ENCODE results near the gene CZIB. TPM values are rescaled to one million over a fixed set of nuclear protein-coding genes. Genes with fewer than 3 reads are reported as not detected.

Gene CZIB
- total RNA-seq (66.0 TPM), polyA plus RNA-seq (115 TPM)

DNA sequence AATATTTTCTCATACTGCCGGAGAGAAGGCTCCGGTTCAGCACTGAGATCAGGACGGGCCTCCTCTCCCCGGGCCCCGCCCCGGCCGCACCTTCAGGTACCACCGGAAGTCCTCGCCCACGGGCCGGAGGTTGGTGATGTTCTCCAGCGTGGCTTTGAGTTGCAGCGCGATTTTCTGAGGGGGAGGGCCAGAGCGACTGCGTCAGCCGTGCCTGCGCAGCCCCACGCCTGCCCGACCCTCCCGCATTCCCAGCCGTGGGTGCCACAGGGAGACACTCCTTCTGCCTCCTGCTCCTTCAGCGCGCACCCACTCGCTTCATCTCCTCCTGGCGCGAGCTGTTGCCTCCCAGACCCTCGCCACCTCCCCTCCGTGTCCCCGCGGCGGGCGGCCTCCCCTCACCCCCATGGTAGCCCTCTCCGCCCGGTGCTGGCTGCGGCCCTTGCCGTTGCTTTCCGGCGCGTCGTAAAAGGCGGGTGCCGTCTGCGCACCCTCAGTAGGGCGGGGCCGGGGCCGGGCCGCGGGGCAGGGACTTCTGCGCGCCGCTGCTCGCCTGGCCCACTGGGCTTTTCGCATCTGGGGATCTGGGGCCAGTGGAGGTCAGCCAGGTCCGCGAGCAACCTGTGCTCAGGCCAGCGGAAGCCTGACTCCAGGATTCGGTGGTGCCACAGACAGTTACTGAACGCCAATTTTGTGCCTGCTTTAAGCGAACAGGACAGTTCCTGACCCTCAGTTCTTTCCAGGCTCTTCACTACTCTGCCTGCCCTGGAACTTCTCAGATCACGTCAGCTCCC is at the start of gene CZIB:
TSS of gene CZIB (minus strand) at position 464 of the 791 bp plus-strand sequence. CDS start at position 405, 59 bp downstream.
- H3K4me1 ChIP-seq (ENCODE audit: insufficient read depth), result no peaks in the 10 kb centered on the region
- H3K4me3 ChIP-seq (ENCODE audit: low read depth, low read length), result peak within 1 kb of the TSS; percentile 64
- H3K36me3 ChIP-seq (ENCODE audit: insufficient read depth), result no peaks in the 10 kb centered on the region
- under 1% methylated on average over 61 of the region's 61 CpGs for WGBS
- H3K27ac ChIP-seq (ENCODE audit: low read depth), result peak within 1 kb of the TSS; percentile 95
- DNase-seq (ENCODE audit: extremely low spot score), result peak; percentile 81

- Histone ChIP-seq H3K27ac (ENCODE audit: low read depth) (no peak overlapping the region), H3K36me3 (ENCODE audit: insufficient read depth) (no peaks in the 10 kb centered on the region), H3K4me3 (ENCODE audit: low read depth, low read length) (no peak overlapping the region), H3K4me1 (ENCODE audit: insufficient read depth) (no peaks in the 10 kb centered on the region)
- DNase-seq (ENCODE audit: extremely low spot score), result no peak
- 83% methylated on average over 1 of the region's 1 CpG for WGBS
Observed at GRCh38 chr1:53270107-53270506, 49.7 kb upstream of the CZIB start.

DNA sequence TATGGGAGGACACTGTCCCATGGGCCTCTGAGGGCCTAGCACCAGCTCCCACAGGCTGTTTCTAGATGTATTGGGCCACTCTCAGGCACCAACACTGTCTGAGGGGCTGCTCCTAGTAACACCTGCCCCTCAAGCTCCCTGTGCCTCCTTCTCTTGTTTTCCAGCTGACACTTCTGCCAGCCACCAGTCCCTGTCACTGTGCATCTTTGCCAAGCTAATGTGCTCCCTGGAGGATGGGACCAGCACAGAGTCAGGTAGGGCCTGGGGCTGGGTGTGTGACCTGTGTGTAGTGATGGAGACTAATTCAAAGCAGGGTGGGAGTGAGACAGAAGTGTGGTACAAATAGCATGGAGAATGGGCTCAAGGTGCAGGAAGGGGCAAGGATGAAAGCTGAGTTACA is 47.3 kb upstream of the CZIB start:
- Histone ChIP-seq H3K27ac (ENCODE audit: low read depth) (no peak overlapping the region), H3K4me1 (ENCODE audit: insufficient read depth) (no peaks in the 10 kb centered on the region), H3K4me3 (ENCODE audit: low read depth, low read length) (no peak overlapping the region), H3K36me3 (ENCODE audit: insufficient read depth) (no peaks in the 10 kb centered on the region)
- DNase-seq (ENCODE audit: extremely low spot score), result no peak

- H3K36me3 ChIP-seq (ENCODE audit: insufficient read depth), result no peaks in the 10 kb centered on the region
- H3K27ac ChIP-seq (ENCODE audit: low read depth), result no peak overlapping the region
- DNase-seq (ENCODE audit: extremely low spot score), result no peak
- no peak overlapping the region for H3K4me3 ChIP-seq (ENCODE audit: low read depth, low read length)
- no peaks in the 10 kb centered on the region for H3K4me1 ChIP-seq (ENCODE audit: insufficient read depth)
Observed at GRCh38 chr1:53266038-53266437, 45.6 kb upstream of the CZIB start.

- WGBS, result 96% methylated on average over 4 of the region's 4 CpGs
Observed at GRCh38 chr1:53265581-53265980, 45.1 kb upstream of the CZIB start.

DNA sequence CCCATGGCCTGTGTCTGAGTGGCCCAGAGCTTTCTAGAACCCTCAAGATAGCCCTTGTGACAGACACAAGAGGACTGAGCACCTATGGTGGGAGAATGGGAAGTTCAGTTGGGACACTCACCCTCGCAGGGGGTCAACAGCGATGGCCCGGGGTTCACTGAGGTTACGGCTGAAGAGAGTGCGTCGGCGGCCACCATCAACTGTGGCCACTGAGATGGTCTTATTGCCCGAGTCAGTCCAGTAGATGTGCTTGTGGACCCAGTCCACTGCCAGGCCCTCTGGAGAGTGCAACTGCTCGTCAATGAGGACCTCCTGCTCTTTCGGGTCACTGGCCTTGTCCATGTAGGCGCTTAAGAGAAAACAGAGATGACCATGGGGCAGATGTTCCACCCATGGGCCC is 43.6 kb upstream of the CZIB start:
- Histone ChIP-seq H3K4me3 (ENCODE audit: low read depth, low read length) (no peak overlapping the region), H3K4me1 (ENCODE audit: insufficient read depth) (no peaks in the 10 kb centered on the region), H3K27ac (ENCODE audit: low read depth) (no peak overlapping the region), H3K36me3 (ENCODE audit: insufficient read depth) (no peaks in the 10 kb centered on the region)
- 97% methylated on average over 11 of the region's 11 CpGs for WGBS
- DNase-seq (ENCODE audit: extremely low spot score), result no peak

More at GRCh38 chr1:53265581-53265980, 45.1 kb upstream of the CZIB start:
- Histone ChIP-seq H3K4me1 (ENCODE audit: insufficient read depth) (no peaks in the 10 kb centered on the region), H3K36me3 (ENCODE audit: insufficient read depth) (no peaks in the 10 kb centered on the region), H3K27ac (ENCODE audit: low read depth) (no peak overlapping the region), H3K4me3 (ENCODE audit: low read depth, low read length) (no peak overlapping the region)
- DNase-seq (ENCODE audit: extremely low spot score), result no peak

DNA sequence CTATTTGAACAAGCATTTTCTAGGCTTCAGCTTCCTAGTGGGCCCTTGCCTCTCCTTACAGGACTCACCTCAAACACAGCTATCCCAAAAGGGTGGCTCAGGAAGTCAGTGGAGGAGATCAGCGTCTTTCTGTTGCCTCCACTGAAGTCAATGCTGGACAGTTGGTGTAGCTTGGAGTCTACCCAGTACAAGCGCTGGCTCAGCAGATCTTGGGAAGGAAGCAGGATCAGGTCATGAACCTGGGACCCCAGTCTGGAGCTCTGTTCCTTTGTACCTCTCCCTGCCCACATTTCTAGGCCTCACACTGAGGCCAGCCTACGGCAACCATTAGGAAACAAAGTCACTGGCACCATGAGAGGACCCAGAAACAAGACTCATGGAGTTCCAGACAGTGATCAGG is 41.6 kb upstream of the CZIB start:
- no peak for DNase-seq (ENCODE audit: extremely low spot score)

DNA sequence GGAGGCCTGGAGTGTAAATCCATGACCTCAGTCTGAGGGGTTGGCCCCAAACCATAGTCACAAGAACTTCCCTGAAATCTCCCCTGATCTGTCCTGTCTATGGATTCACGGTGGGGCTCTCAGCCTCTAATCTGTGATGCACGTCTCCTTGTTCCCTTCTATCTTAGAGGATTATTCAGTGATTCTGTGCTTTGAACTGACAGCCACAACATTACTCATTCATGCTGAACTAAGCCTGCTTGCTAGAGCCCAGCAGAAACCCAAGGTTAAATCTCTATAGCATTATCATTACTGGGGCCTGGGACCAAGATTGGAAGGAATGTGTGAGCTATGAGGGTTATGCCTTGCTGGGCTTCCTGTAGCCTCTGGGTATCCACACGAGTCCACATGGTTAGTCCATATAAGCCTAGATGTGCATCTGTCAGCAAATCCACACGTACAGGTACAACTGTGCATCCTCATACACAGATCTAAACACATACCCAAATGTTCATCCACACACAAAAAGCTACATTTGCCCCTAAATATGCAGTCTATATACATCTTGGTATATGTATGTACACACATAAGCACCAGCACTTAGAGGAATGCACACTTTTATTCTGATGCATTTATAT is 40.3 kb upstream of the CZIB start:
- WGBS, result 84% methylated on average over 4 of the region's 4 CpGs
- no peak for DNase-seq (ENCODE audit: extremely low spot score)
- no peak overlapping the region for H3K27ac ChIP-seq (ENCODE audit: low read depth)

More for the DNA sequence above, 41.6 kb upstream of the CZIB start:
- H3K36me3 ChIP-seq (ENCODE audit: insufficient read depth), result no peaks in the 10 kb centered on the region
- WGBS, result 94% methylated on average over 3 of the region's 3 CpGs
- no peak overlapping the region for H3K27ac ChIP-seq (ENCODE audit: low read depth)
- no peaks in the 10 kb centered on the region for H3K4me1 ChIP-seq (ENCODE audit: insufficient read depth)
- no peak overlapping the region for H3K4me3 ChIP-seq (ENCODE audit: low read depth, low read length)

GRCh38 chr1:53259932-53260331 is 39.5 kb upstream of the CZIB start:
- 94% methylated on average over 2 of the region's 2 CpGs for WGBS
- Histone ChIP-seq H3K27ac (ENCODE audit: low read depth) (no peak overlapping the region), H3K36me3 (ENCODE audit: insufficient read depth) (no peaks in the 10 kb centered on the region), H3K4me3 (ENCODE audit: low read depth, low read length) (no peak overlapping the region), H3K4me1 (ENCODE audit: insufficient read depth) (no peaks in the 10 kb centered on the region)
- no peak for DNase-seq (ENCODE audit: extremely low spot score)

More for the DNA sequence above, 40.3 kb upstream of the CZIB start:
- Histone ChIP-seq H3K36me3 (ENCODE audit: insufficient read depth) (no peaks in the 10 kb centered on the region), H3K4me3 (ENCODE audit: low read depth, low read length) (no peak overlapping the region), H3K4me1 (ENCODE audit: insufficient read depth) (no peaks in the 10 kb centered on the region)

DNA sequence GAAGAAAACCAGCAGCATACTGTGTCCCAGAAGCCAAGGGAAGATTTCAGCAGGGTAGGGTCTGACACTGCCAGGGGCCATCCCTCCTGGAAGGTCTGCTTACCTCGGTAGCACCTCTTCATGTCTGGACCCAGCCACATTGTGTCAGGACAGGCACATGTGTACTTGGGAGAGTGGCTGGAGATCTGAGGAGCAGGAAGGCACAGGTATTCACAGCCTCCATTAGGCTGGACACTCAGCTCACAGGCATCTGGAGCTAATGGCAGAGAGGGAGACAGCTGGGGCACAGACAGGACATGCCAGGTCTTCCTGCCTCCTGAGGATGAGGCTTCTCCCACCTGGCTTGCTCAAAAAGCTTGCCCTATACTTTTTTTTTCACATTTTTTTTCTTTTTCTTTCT is 37.8 kb upstream of the CZIB start:
- WGBS, result 70% methylated on average over 1 of the region's 1 CpG
- no peak overlapping the region for H3K4me3 ChIP-seq (ENCODE audit: low read depth, low read length)
- no peaks in the 10 kb centered on the region for H3K4me1 ChIP-seq (ENCODE audit: insufficient read depth)
- DNase-seq (ENCODE audit: extremely low spot score), result no peak
- no peaks in the 10 kb centered on the region for H3K36me3 ChIP-seq (ENCODE audit: insufficient read depth)
- H3K27ac ChIP-seq (ENCODE audit: low read depth), result no peak overlapping the region

GRCh38 chr1:53257454-53258081 is 37.1 kb upstream of the CZIB start:
- H3K4me1 ChIP-seq (ENCODE audit: insufficient read depth), result no peaks in the 10 kb centered on the region
- DNase-seq (ENCODE audit: extremely low spot score), result no peak
- WGBS, result 90% methylated on average over 5 of the region's 5 CpGs

DNA sequence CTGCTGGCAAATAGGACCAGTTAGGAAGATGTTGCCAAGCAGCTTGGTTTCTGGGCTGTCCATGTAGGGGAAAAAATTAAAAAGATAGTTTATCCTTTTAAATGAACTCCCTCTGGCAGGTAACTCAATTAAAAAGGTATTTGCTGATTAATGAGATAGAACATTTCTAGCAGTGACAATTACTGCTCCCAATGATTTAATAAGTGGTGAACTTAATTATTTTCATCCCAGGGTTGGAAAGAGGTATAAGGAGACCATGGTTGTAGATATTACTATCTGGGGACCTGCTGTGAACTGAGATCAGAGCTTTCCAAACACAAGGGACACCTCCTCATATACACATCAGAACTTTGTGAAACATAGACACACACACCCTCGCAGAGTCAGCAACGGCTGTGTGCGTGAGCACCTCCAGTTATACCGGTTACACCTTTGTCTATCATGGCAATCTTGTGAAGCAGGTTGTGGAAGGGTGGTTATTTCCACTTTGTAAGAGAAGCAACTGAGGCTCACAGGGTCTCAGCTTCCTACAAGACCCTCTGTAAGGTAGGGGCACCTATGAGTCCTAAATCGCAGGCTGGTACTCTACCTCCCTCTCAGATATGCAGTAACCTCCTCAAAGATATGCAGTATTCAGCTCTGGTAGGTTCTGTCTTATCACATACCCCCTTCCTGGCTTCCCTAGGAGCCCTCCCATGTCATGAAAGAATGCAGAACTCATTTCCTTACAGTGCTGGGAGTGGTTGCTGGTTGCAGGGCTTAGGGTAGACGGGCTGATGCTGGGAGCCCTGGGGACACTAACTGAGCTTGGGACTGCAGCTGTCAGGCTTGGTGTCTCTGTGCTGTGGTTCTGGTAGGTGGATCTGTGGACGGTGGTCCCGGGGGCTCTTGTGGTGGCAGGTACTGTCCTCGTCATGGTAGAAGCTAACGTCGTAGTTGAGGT is 36.3 kb upstream of the CZIB start:
- DNase-seq (ENCODE audit: extremely low spot score), result no peak
- H3K4me3 ChIP-seq (ENCODE audit: low read depth, low read length), result no peak overlapping the region
- 91% methylated on average over 11 of the region's 11 CpGs for WGBS

More at GRCh38 chr1:53257454-53258081, 37.1 kb upstream of the CZIB start:
- H3K36me3 ChIP-seq (ENCODE audit: insufficient read depth), result no peaks in the 10 kb centered on the region
- H3K4me3 ChIP-seq (ENCODE audit: low read depth, low read length), result no peak overlapping the region
- H3K27ac ChIP-seq (ENCODE audit: low read depth), result no peak overlapping the region

DNA sequence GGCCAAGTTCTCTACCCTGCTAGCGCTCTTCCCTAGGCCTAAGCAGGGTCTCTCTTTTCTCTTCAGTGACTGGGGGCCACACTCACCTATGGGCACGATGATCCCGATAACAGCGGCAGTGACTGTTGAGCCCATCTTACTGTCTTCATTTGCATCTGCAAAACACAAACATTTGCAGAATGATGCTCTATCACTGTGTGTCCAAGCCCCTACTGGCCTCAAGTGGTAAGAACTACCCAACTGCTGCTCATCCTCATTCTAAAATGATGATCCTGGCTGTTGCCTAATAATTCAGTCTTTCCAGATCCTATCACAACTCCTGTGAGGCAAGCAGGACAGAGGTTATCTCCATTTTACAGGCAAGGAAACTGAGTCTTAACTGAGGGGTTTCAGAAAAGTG is 34.6 kb upstream of the CZIB start:
- H3K4me1 ChIP-seq (ENCODE audit: insufficient read depth), result no peaks in the 10 kb centered on the region
- no peaks in the 10 kb centered on the region for H3K36me3 ChIP-seq (ENCODE audit: insufficient read depth)
- no peak overlapping the region for H3K4me3 ChIP-seq (ENCODE audit: low read depth, low read length)
- H3K27ac ChIP-seq (ENCODE audit: low read depth), result no peak overlapping the region
- DNase-seq (ENCODE audit: extremely low spot score), result no peak
- WGBS, result 96% methylated on average over 4 of the region's 4 CpGs

More for the DNA sequence above, 36.3 kb upstream of the CZIB start:
- no peak overlapping the region for H3K27ac ChIP-seq (ENCODE audit: low read depth)
- no peaks in the 10 kb centered on the region for H3K4me1 ChIP-seq (ENCODE audit: insufficient read depth)
- H3K36me3 ChIP-seq (ENCODE audit: insufficient read depth), result no peaks in the 10 kb centered on the region
